ENCODE data around the gene KCNN4. TPM values are rescaled to one million over a fixed set of nuclear protein-coding genes. Genes with fewer than 3 reads are reported as not detected.

The KCNN4 gene
- total RNA-seq, 1 donor from 2014 or later = 0.28 TPM

- H3K4me1 Mint-ChIP-seq (ENCODE audit: unreplicated experiment) = no peaks in the 10 kb centered on the region
- H3K27me3 Mint-ChIP-seq (ENCODE audit: unreplicated experiment) = peaks cover 5% of the 10 kb centered on the region
- TF ChIP-seq, protein P1, sequence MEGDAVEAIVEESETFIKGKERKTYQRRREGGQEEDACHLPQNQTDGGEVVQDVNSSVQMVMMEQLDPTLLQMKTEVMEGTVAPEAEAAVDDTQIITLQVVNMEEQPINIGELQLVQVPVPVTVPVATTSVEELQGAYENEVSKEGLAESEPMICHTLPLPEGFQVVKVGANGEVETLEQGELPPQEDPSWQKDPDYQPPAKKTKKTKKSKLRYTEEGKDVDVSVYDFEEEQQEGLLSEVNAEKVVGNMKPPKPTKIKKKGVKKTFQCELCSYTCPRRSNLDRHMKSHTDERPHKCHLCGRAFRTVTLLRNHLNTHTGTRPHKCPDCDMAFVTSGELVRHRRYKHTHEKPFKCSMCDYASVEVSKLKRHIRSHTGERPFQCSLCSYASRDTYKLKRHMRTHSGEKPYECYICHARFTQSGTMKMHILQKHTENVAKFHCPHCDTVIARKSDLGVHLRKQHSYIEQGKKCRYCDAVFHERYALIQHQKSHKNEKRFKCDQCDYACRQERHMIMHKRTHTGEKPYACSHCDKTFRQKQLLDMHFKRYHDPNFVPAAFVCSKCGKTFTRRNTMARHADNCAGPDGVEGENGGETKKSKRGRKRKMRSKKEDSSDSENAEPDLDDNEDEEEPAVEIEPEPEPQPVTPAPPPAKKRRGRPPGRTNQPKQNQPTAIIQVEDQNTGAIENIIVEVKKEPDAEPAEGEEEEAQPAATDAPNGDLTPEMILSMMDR (IDR thresholded peaks at IDR 0.05; ENCODE audit: unreplicated experiment) = no peak
- H3K4me3 Mint-ChIP-seq (ENCODE audit: unreplicated experiment) = no peak overlapping the region
- H3K9me3 Mint-ChIP-seq (ENCODE audit: unreplicated experiment) = no peaks in the 10 kb centered on the region
- peaks cover 4% of the 10 kb centered on the region for H3K36me3 Mint-ChIP-seq (ENCODE audit: low read depth, unreplicated experiment)
- DNase-seq (ENCODE audit: low spot score) = no peak
- H3K27ac Mint-ChIP-seq (ENCODE audit: unreplicated experiment) = no peak overlapping the region
Observed at GRCh38 chr19:43719378-43719868, 61.4 kb downstream of the KCNN4 start.

- no peak overlapping the region for H3K4me3 Mint-ChIP-seq (ENCODE audit: unreplicated experiment)
- peaks cover 4% of the 10 kb centered on the region for H3K36me3 Mint-ChIP-seq (ENCODE audit: low read depth, unreplicated experiment)
- peaks cover 5% of the 10 kb centered on the region for H3K27me3 Mint-ChIP-seq (ENCODE audit: unreplicated experiment)
- no peaks in the 10 kb centered on the region for H3K9me3 Mint-ChIP-seq (ENCODE audit: unreplicated experiment)
- TF ChIP-seq, protein P1 (IDR thresholded peaks at IDR 0.05; ENCODE audit: unreplicated experiment) = no peak
- no peak overlapping the region for H3K27ac Mint-ChIP-seq (ENCODE audit: unreplicated experiment)
- H3K4me1 Mint-ChIP-seq (ENCODE audit: unreplicated experiment) = no peaks in the 10 kb centered on the region
- no peak for DNase-seq (ENCODE audit: low spot score)
Observed at GRCh38 chr19:43718627-43719377, 62.0 kb downstream of the KCNN4 start.

Other genes with a start within 250 kb of the KCNN4 start
- 2.3 TPM for gene ZNF575, start 247.8 kb downstream of the KCNN4 start, total RNA-seq (ENCODE audit: unreplicated experiment)
- gene XRCC1, start 205.4 kb downstream of the KCNN4 start, total RNA-seq (ENCODE audit: unreplicated experiment) = 45.1 TPM
- 3.4 TPM for gene PINLYP, start 205.2 kb downstream of the KCNN4 start, total RNA-seq (ENCODE audit: unreplicated experiment)
- 48.6 TPM for gene IRGQ, start 184.8 kb downstream of the KCNN4 start, total RNA-seq (ENCODE audit: unreplicated experiment)
- 10.7 TPM for gene ZNF576, start 184.4 kb downstream of the KCNN4 start, total RNA-seq (ENCODE audit: unreplicated experiment)
- gene SRRM5, start 168.9 kb downstream of the KCNN4 start, total RNA-seq (ENCODE audit: unreplicated experiment) = 0.26 TPM
- 97.7 TPM for gene ZNF428, start 161.3 kb downstream of the KCNN4 start, total RNA-seq (ENCODE audit: unreplicated experiment)
- gene CADM4, start 141.1 kb downstream of the KCNN4 start, total RNA-seq (ENCODE audit: unreplicated experiment) = 21.1 TPM
- gene PLAUR, start 110.8 kb downstream of the KCNN4 start, total RNA-seq (ENCODE audit: unreplicated experiment) = 16.3 TPM
- gene IRGC, start 64.9 kb downstream of the KCNN4 start, total RNA-seq (ENCODE audit: unreplicated experiment) = not detected
- 38.8 TPM for gene SMG9, start 26.0 kb downstream of the KCNN4 start, total RNA-seq (ENCODE audit: unreplicated experiment)
- not detected for gene LYPD5, start 21.5 kb upstream of the KCNN4 start, total RNA-seq (ENCODE audit: unreplicated experiment)
- gene ZNF283, start 46.3 kb upstream of the KCNN4 start, total RNA-seq (ENCODE audit: unreplicated experiment) = 9.3 TPM
- 3.7 TPM for gene ZNF404, start 103.0 kb upstream of the KCNN4 start, total RNA-seq (ENCODE audit: unreplicated experiment)
- 19.4 TPM for gene ZNF45, start 154.3 kb upstream of the KCNN4 start, total RNA-seq (ENCODE audit: unreplicated experiment)
- gene ZNF221, start 170.3 kb upstream of the KCNN4 start, total RNA-seq (ENCODE audit: unreplicated experiment) = 7.3 TPM
- 10.9 TPM for gene ZNF155, start 203.2 kb upstream of the KCNN4 start, total RNA-seq (ENCODE audit: unreplicated experiment)
- 5.6 TPM for gene ZNF230, start 222.0 kb upstream of the KCNN4 start, total RNA-seq (ENCODE audit: unreplicated experiment)
- 6.5 TPM for gene ZNF222, start 244.4 kb upstream of the KCNN4 start, total RNA-seq (ENCODE audit: unreplicated experiment)